ENCODE results near the gene EQTN. TPM values are rescaled to one million over a fixed set of nuclear protein-coding genes. Genes with fewer than 3 reads are reported as not detected.

Gene EQTN
- under 1 TPM in 2 of 6 donors, not detected in 4; 0.34 to 0.40 TPM for total RNA-seq

DNA sequence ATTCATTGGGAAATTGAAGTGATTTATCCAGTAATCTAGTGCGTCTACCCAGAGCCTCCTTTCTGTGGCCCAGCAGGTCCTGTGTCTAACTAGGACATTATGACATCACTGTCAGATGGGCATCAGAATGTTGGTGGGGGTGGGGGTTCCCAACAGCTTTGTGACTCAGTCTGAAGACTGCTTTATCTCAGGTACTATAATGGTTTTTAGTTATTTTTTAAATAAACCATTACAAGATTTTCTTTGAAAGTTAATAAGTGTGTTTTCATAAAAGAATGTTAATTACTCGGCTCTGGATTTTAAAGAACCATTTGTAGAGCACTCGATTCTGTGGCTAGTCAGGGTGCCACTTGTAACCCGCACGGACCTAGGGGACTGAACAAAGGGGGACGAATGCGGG, at the start of gene EQTN:
EQTN (minus strand) TSS at position 101 of the 400 bp plus-strand sequence; CDS start at position 6, 95 bp downstream.
- Histone ChIP-seq H3K4me3 (no peak within 1 kb of the TSS), H3K9me3 (no peaks in the 10 kb centered on the region), H3K27ac (no peak within 1 kb of the TSS), H3K4me1 (no peaks in the 10 kb centered on the region), H3K27me3 (no peaks in the 10 kb centered on the region), H3K36me3 (no peaks in the 10 kb centered on the region)
- TF ChIP-seq POLR2A (IDR thresholded peaks at IDR 0.05) = no peak
- WGBS, 2 donors = 70 to 80% methylated on average over 7 of the region's 7 CpGs
- ATAC-seq (ENCODE audit: low FRiP score in 2 of 2) (no peak), DNase-seq (no peak)

- H3K27me3 ChIP-seq = no peaks in the 10 kb centered on the region
- H3K27ac ChIP-seq = no peak overlapping the region
- ATAC-seq (ENCODE audit: low FRiP score in 2 of 2) (no peak), DNase-seq (no peak)
- no peak overlapping the region for H3K4me3 ChIP-seq
- H3K36me3 ChIP-seq = no peaks in the 10 kb centered on the region
- WGBS, 2 donors = 93 to 99% methylated on average over 5 to 7 of the region's 7 CpGs
- H3K9me3 ChIP-seq = no peaks in the 10 kb centered on the region
- no peak for TF ChIP-seq EP300 (IDR thresholded peaks at IDR 0.05)
- no peak for TF ChIP-seq CTCF (IDR thresholded peaks at IDR 0.05)
- TF ChIP-seq POLR2A (IDR thresholded peaks at IDR 0.05) = no peak
- no peak for TF ChIP-seq POLR2AphosphoS5 (IDR thresholded peaks at IDR 0.05)
- peaks cover 4 to 17% (median 15%) of the 10 kb centered on the region in 4 donors for H3K4me1 ChIP-seq
Measured at GRCh38 chr9:27344776-27345175, 47.8 kb upstream of the EQTN start.

GRCh38 chr9:27341545-27342294, 44.8 kb upstream of the EQTN start:
- H3K27ac ChIP-seq = peak overlapping the region in 3 of 4 donors; percentile 13 to 47 (median 44)
- H3K9me3 ChIP-seq = no peaks in the 10 kb centered on the region
- 86% methylated on average over 9 of the region's 9 CpGs for WGBS, 2 donors
- peaks cover 18 to 41% (median 39%) of the 10 kb centered on the region in 4 donors for H3K4me1 ChIP-seq
- no peak for TF ChIP-seq POLR2AphosphoS5 (IDR thresholded peaks at IDR 0.05)
- peak in 1 of 4 donors; percentile 19 for TF ChIP-seq POLR2A (IDR thresholded peaks at IDR 0.05)
- TF ChIP-seq CTCF (IDR thresholded peaks at IDR 0.05) = no peak
- no peaks in the 10 kb centered on the region for H3K36me3 ChIP-seq
- ATAC-seq (ENCODE audit: low FRiP score in 2 of 2) (peak in 1 of 2 donors; percentile 61), DNase-seq (no peak)
- no peaks in the 10 kb centered on the region for H3K27me3 ChIP-seq
- no peak overlapping the region for H3K4me3 ChIP-seq

- Histone ChIP-seq H3K4me1 (peaks cover 18 to 43% (median 39%) of the 10 kb centered on the region in 4 donors), H3K27me3 (no peaks in the 10 kb centered on the region), H3K27ac (peak overlapping the region in 3 of 4 donors; percentile 15 to 47 (median 44)), H3K36me3 (no peaks in the 10 kb centered on the region), H3K4me3 (no peak overlapping the region), H3K9me3 (no peaks in the 10 kb centered on the region)
- DNase-seq (no peak), ATAC-seq (ENCODE audit: low FRiP score in 2 of 2) (peak in 1 of 2 donors; percentile 63)
- WGBS, 2 donors = 64 to 75% methylated on average over 6 to 7 of the region's 7 CpGs
- TF ChIP-seq CTCF (IDR thresholded peaks at IDR 0.05) = no peak
- TF ChIP-seq EP300 (IDR thresholded peaks at IDR 0.05) = no peak
- no peak for TF ChIP-seq POLR2AphosphoS5 (IDR thresholded peaks at IDR 0.05)
- TF ChIP-seq POLR2A (IDR thresholded peaks at IDR 0.05) = no peak
Measured at GRCh38 chr9:27340961-27341511, 44.1 kb upstream of the EQTN start.

DNA sequence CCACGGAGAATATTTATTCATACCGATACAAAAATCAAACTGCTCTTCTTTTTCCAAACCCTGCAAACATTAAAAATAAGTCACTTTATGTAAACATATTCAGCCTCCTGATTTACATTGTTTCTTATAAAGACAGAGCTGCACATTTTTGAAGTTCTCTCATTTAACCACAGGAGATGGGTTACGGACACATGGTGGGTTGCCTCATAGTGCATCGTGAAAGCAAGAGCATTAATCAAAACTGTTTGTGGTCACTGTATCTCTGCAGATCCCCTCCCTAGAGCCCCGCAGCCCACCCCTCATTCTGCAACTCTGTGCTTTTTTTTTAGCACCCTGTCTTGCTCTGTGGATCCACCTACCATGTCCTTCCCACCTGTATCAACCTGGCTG, 43.3 kb upstream of the EQTN start:
- Histone ChIP-seq H3K27ac (peak overlapping the region in 3 of 4 donors; percentile 44 to 59 (median 47)), H3K9me3 (no peaks in the 10 kb centered on the region), H3K4me1 (peaks cover 18 to 43% (median 39%) of the 10 kb centered on the region in 4 donors), H3K36me3 (no peaks in the 10 kb centered on the region), H3K4me3 (no peak overlapping the region), H3K27me3 (no peaks in the 10 kb centered on the region)
- DNase-seq = no peak
- TF ChIP-seq POLR2AphosphoS5 (IDR thresholded peaks at IDR 0.05) (no peak), POLR2A (IDR thresholded peaks at IDR 0.05) (no peak), CTCF (IDR thresholded peaks at IDR 0.05) (no peak), EP300 (IDR thresholded peaks at IDR 0.05) (no peak)
- WGBS, 2 donors = 52 to 62% methylated on average over 5 of the region's 5 CpGs
- no peak for ATAC-seq (ENCODE audit: low FRiP score in 2 of 2)
